A549 (cell line): ENCODE measurements around the gene SNRPB2. TPM values are rescaled to one million over a fixed set of nuclear protein-coding genes. Genes with fewer than 3 reads are reported as not detected.

Experiments used
- ATAC-seq, 2 experiments: fragments of 200-7000 bp in 1 of 2; fragments of >200 bp in 1 of 2; cut with Nextera tagmentation in 1 of 2; cut with Tn5 transposase in 1 of 2; 3 replicates each; pipeline versions ENCODE4 v1.8.0 to v1.9.1; 2018 to 2020; ENCODE audit warnings: mild to moderate bottlenecking in 1 of 2, moderate library complexity in 1 of 2
- CTCF ChIA-PET: fragments of 300-600 bp; sonication (Branson Sonifier 250); formaldehyde crosslinking; extraction: SDS; loops from one replicate; lab custom pipeline; 2021; ENCODE audit warnings: antibody characterized with exemption, inconsistent platforms; lab: Yijun Ruan, JAX
- POLR2A ChIA-PET: fragments of 350-600 bp; formaldehyde crosslinking; extraction: SDS; loops from one replicate; lab custom pipeline; 2021; ENCODE audit warnings: antibody characterized with exemption, inconsistent platforms; lab: Yijun Ruan, JAX
- DNase-seq, 2 experiments: peaks; one replicate each; pipeline versions ENCODE4 v3.0.0 to v3.0.0-alpha.2; 2011 to 2016; ENCODE audit warnings: low read depth in 1 of 2, low spot score in 1 of 2
- FAIRE-seq: peaks from 2 replicates; lab custom pipeline; 2011; peaks lifted over from hg19 to GRCh38; lab: Jason Lieb, UNC
- H3K27ac ChIP-seq, 2 experiments: fragments of >200 bp; sonication (Bioruptor Twin); formaldehyde crosslinking; 3 replicates each; pipeline ENCODE4 v1.5.1; 2016 to 2017
- H3K4me1 ChIP-seq: fragments of >200 bp; sonication (Bioruptor Twin); formaldehyde crosslinking; 3 replicates; pipeline ENCODE4 v1.6.1; 2016
- H3K4me2 ChIP-seq: fragments of >200 bp; sonication (Bioruptor Twin); formaldehyde crosslinking; 3 replicates; pipeline ENCODE4 v1.6.1; 2016
- H3K4me3 ChIP-seq: fragments of >200 bp; sonication (Bioruptor Twin); formaldehyde crosslinking; 3 replicates; pipeline ENCODE4 v1.5.1; 2016
- H3K9me3 ChIP-seq: fragments of >200 bp; sonication (Bioruptor Twin); formaldehyde crosslinking; 3 replicates; pipeline ENCODE4 v1.6.1; 2016
- BHLHE40 ChIP-seq: IDR thresholded peaks from 2 replicates; pipeline ENCODE4 v1.6.1; 2012; ENCODE audit warnings: low read depth, low read length, inconsistent platforms
- CEBPB ChIP-seq, 2 experiments: fragments of >200 bp in 1 of 2; sonication (Bioruptor Twin) in 1 of 2; formaldehyde crosslinking in 1 of 2; IDR thresholded peaks; 2 replicates each; pipeline ENCODE4 v1.6.1; 2012 to 2016
- ESRRA ChIP-seq: fragments of 150-350 bp; IDR thresholded peaks from 2 replicates; pipeline ENCODE4 v1.6.1; 2014; ENCODE audit warnings: mild to moderate bottlenecking, low read length, borderline replicate concordance
- HDAC2 ChIP-seq: fragments of 200-600 bp; sonication (generic); IDR thresholded peaks from 2 replicates; pipeline ENCODE4 v1.6.1; 2016
- KDM5A ChIP-seq: fragments of 200-600 bp; sonication (generic); IDR thresholded peaks from 2 replicates; pipeline ENCODE4 v1.6.1; 2016; ENCODE audit warnings: antibody characterized with exemption, mild to moderate bottlenecking
- MAFK ChIP-seq: fragments of 450-650 bp; IDR thresholded peaks from 2 replicates; pipeline ENCODE4 v1.6.1; 2014; ENCODE audit not compliant: partially characterized antibody
- MAZ ChIP-seq: fragments of 150-350 bp; IDR thresholded peaks from 2 replicates; pipeline ENCODE4 v1.6.1; 2014; ENCODE audit warnings: antibody characterized with exemption, low read depth, low read length, borderline replicate concordance
- MYC ChIP-seq: IDR thresholded peaks from 2 replicates; pipeline ENCODE4 v1.6.1; 2012; ENCODE audit warnings: mild to moderate bottlenecking, inconsistent platforms, low read length, improper control_type of control experiment, borderline replicate concordance
- NR3C1 ChIP-seq: fragments of >200 bp; sonication (Bioruptor Twin); formaldehyde crosslinking; IDR thresholded peaks from 3 replicates; pipeline ENCODE4 v1.6.1; 2017
- PHF8 ChIP-seq: fragments of 200-600 bp; sonication (generic); IDR thresholded peaks from 2 replicates; pipeline ENCODE4 v1.6.1; 2016; ENCODE audit warnings: low read depth, mild to moderate bottlenecking, antibody characterized with exemption, moderate library complexity, borderline replicate concordance
- RARB ChIP-seq: fragments of 250-450 bp; sonication (Bioruptor Pico); IDR thresholded peaks from 2 replicates; pipeline ENCODE4 v1.8.0; 2021; ENCODE audit warnings: mild to moderate bottlenecking, moderate library complexity
- SMC3 ChIP-seq: fragments of >200 bp; sonication (Bioruptor Twin); formaldehyde crosslinking; IDR thresholded peaks from 3 replicates; pipeline ENCODE4 v1.6.1; 2018; ENCODE audit warnings: inconsistent platforms
- ZC3H11A ChIP-seq: fragments of 450-650 bp; IDR thresholded peaks from 2 replicates; pipeline ENCODE4 v1.6.1; 2014; ENCODE audit warnings: antibody characterized with exemption, mild to moderate bottlenecking
- ZNF302 ChIP-seq: fragments of 250-450 bp; sonication (Bioruptor Pico); IDR thresholded peaks from 2 replicates; pipeline ENCODE4 v1.9.0; 2021; ENCODE audit warnings: inconsistent platforms, mild to moderate bottlenecking, moderate library complexity
- WGBS: methylation state at CpG from one replicate; pipeline ENCODE4 v1.1.6; 2017; ENCODE audit errors: missing lambda C conversion rate; 5-methylcytosine and 5-hydroxymethylcytosine counted together
- polyA plus RNA-seq, 4 experiments: library from polyadenylated mRNA; depleted of rRNA in 3 of 4; stranded (reverse); fragments of >200 nt; fragmentation: RNase III in 1 of 4; extraction: RNeasy Plus Mini Kit Qiagen cat#74134 plus additional on column Dnase treatment in 1 of 4; gene quantifications; 2 replicates in 3 of 4; 3 replicates in 1 of 4; pipeline ENCODE4 v1.2.3, GENCODE V29; 2011 to 2017
- TF ChIP-seq, protein P1 (sequence below): IDR thresholded peaks from 2 replicates; pipeline ENCODE4 v1.6.1; 2012; ENCODE audit warnings: low read depth, borderline replicate concordance
- TF ChIP-seq, protein P2 (sequence below): IDR thresholded peaks from 2 replicates; pipeline ENCODE4 v1.6.1; 2012
- TF ChIP-seq, protein P3 (sequence below): fragments of 450-650 bp; IDR thresholded peaks from 2 replicates; pipeline ENCODE4 v1.6.1; 2014; ENCODE audit warnings: antibody characterized with exemption
- TF ChIP-seq, protein P4 (sequence below): fragments of >200 bp; sonication (Bioruptor Twin); formaldehyde crosslinking; IDR thresholded peaks from 3 replicates; pipeline ENCODE4 v1.6.1; 2016
- TF ChIP-seq, protein P5 (sequence below): IDR thresholded peaks from 2 replicates; pipeline ENCODE4 v1.6.1; 2012
- TF ChIP-seq, protein P6 (sequence below): fragments of 250-450 bp; sonication (Bioruptor Pico); IDR thresholded peaks from 2 replicates; pipeline ENCODE4 v1.5.0; 2021; ENCODE audit warnings: mild to moderate bottlenecking, moderate library complexity, borderline replicate concordance

The SNRPB2 gene
- polyA plus RNA-seq, 2 of the 4 experiments (the other 2 are of a cell fraction): 166 to 216 TPM

DNA sequence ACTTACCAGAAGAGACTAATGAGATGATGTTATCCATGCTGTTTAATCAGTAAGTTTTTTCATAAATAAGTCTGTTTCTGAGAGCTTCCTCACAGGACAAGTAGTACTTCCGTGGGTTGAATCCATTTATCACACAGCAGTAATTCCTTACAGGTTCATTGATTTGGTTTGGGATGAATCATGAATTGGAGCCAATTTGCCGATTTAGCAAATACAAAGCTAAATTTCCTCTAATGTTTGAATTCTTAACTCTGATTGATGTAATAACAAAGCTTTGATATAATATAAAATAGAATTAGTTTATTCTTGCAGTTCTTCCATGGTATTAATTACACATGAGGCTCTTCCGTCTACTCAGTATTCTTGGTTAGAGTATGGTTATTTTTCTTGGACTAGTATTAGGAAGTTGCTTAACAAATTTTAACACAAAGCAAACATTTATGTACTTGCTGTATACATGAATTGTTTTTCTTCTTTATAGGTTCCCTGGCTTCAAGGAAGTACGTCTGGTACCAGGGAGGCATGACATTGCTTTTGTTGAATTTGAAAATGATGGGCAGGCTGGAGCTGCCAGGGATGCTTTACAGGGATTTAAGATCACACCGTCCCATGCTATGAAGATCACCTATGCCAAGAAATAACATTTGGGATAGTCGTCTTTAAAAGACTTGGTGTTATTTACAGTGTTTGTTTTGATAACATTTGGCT, 10.7 kb downstream of the SNRPB2 start:
- no peak overlapping the region for H3K27ac ChIP-seq
- POLR2A ChIA-PET: no interaction called here
- H3K4me2 ChIP-seq: no peak overlapping the region
- no peaks in the 10 kb centered on the region for H3K4me1 ChIP-seq
- H3K9me3 ChIP-seq: no peaks in the 10 kb centered on the region
- TF ChIP-seq, protein P1, sequence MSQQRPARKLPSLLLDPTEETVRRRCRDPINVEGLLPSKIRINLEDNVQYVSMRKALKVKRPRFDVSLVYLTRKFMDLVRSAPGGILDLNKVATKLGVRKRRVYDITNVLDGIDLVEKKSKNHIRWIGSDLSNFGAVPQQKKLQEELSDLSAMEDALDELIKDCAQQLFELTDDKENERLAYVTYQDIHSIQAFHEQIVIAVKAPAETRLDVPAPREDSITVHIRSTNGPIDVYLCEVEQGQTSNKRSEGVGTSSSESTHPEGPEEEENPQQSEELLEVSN: no peak
- peak; percentile 88 for TF ChIP-seq MAFK
- TF ChIP-seq, all 56 proteins: peak for 1
- no peak for ATAC-seq
- DNase-seq: no peak
- H3K4me3 ChIP-seq: no peak overlapping the region
- CTCF ChIA-PET: interaction anchor here (0.7 to 1.4 kb wide), 4 partner anchors 11 to 221 kb away, joined by 3 to 4 read pairs (median 4); no protein-coding TSS in a partner anchor
- WGBS: 85% methylated on average over 6 of the region's 6 CpGs
- peak; percentile 7 for FAIRE-seq

DNA sequence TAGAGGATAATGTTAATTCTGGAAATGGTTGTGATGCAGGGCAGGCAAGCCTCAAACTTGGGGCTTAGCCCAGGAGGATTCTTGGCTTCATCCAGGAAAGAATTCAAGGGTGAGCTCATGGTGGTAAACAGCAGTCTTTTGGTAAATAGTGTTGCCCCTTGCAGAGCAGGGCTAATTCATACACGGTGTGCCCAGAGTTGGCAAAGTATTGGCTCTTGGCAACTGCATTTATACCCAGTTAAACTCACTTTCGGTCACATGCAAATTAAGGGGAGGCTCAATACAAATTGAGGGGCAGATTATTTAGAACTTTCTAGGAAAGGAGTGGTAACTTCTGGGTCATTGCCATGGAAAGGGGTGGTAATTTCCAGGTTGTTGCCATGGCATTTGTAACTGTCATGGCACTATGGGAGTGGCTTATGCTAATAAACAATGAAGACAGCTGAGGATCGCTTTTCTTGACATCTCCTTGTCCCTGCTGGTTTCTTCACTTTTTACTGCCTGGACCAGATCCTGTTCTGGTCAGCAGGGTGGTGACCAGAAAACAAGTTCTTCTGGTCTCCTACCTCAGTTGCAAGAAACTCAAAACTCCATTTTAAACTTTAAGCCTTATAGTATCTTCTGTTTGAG, 14.5 kb downstream of the SNRPB2 start:
- no peak for FAIRE-seq
- ATAC-seq: no peak
- no peak for DNase-seq
- Histone ChIP-seq H3K4me3 (no peak overlapping the region), H3K4me1 (no peaks in the 10 kb centered on the region), H3K27ac (no peak overlapping the region), H3K4me2 (no peak overlapping the region), H3K9me3 (no peaks in the 10 kb centered on the region)
- CTCF ChIA-PET: no interaction called here
- POLR2A ChIA-PET: no interaction called here
- TF ChIP-seq NR3C1 (no peak), ZC3H11A (no peak), ESRRA (no peak), CEBPB (IDR thresholded peaks at IDR 0.05) (no peak), MYC (no peak), BHLHE40 (no peak), PHF8 (no peak), KDM5A (no peak), RARB (CRISPR knock-in tag) (no peak)
- TF ChIP-seq, protein P2, sequence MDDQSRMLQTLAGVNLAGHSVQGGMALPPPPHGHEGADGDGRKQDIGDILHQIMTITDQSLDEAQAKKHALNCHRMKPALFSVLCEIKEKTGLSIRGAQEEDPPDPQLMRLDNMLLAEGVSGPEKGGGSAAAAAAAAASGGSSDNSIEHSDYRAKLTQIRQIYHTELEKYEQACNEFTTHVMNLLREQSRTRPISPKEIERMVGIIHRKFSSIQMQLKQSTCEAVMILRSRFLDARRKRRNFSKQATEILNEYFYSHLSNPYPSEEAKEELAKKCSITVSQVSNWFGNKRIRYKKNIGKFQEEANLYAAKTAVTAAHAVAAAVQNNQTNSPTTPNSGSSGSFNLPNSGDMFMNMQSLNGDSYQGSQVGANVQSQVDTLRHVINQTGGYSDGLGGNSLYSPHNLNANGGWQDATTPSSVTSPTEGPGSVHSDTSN: no peak
- TF ChIP-seq, protein P3, sequence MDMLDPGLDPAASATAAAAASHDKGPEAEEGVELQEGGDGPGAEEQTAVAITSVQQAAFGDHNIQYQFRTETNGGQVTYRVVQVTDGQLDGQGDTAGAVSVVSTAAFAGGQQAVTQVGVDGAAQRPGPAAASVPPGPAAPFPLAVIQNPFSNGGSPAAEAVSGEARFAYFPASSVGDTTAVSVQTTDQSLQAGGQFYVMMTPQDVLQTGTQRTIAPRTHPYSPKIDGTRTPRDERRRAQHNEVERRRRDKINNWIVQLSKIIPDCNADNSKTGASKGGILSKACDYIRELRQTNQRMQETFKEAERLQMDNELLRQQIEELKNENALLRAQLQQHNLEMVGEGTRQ: no peak
- TF ChIP-seq, protein P4, sequence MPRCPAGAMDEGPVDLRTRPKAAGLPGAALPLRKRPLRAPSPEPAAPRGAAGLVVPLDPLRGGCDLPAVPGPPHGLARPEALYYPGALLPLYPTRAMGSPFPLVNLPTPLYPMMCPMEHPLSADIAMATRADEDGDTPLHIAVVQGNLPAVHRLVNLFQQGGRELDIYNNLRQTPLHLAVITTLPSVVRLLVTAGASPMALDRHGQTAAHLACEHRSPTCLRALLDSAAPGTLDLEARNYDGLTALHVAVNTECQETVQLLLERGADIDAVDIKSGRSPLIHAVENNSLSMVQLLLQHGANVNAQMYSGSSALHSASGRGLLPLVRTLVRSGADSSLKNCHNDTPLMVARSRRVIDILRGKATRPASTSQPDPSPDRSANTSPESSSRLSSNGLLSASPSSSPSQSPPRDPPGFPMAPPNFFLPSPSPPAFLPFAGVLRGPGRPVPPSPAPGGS: no peak
- TF ChIP-seq, protein P5, sequence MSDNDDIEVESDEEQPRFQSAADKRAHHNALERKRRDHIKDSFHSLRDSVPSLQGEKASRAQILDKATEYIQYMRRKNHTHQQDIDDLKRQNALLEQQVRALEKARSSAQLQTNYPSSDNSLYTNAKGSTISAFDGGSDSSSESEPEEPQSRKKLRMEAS: no peak
- 42% methylated on average over 3 of the region's 3 CpGs for WGBS

DNA sequence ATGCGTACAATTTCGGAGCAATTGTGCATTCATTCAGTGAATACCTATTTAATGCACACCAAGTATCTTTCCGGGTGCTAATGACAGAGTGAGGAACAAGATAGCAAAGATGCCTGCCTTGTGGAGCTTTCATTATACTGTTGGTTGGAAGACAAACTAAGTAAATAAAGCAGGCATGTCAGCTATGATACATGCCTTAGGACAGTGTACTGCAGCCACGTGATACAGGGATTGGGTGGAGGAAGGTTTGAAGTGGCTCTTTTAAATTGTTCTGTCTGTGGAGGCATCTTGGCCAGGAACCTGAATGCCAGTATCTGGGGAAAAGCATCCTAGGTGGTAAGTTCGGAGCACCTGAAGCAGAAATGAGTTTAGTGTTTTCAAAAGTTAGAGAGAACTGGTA, 15.4 kb downstream of the SNRPB2 start:
- ATAC-seq: peak in 1 of 2 experiments; percentile 28; a peak in 1 of 6 replicates
- no peak overlapping the region for H3K4me3 ChIP-seq
- no peak for TF ChIP-seq ZNF302 (CRISPR knock-in tag)
- no peak for TF ChIP-seq HDAC2
- TF ChIP-seq, protein P6, sequence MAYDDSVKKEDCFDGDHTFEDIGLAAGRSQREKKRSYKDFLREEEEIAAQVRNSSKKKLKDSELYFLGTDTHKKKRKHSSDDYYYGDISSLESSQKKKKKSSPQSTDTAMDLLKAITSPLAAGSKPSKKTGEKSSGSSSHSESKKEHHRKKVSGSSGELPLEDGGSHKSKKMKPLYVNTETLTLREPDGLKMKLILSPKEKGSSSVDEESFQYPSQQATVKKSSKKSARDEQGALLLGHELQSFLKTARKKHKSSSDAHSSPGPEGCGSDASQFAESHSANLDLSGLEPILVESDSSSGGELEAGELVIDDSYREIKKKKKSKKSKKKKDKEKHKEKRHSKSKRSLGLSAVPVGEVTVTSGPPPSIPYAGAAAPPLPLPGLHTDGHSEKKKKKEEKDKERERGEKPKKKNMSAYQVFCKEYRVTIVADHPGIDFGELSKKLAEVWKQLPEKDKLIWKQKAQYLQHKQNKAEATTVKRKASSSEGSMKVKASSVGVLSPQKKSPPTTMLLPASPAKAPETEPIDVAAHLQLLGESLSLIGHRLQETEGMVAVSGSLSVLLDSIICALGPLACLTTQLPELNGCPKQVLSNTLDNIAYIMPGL (CRISPR knock-in tag): no peak
- TF ChIP-seq MAFK: no peak
- no peak for TF ChIP-seq PHF8
- TF ChIP-seq SMC3: no peak
- no peak for TF ChIP-seq KDM5A
- no peak for TF ChIP-seq MAZ
- no peak for TF ChIP-seq ZC3H11A
- POLR2A ChIA-PET: no interaction called here
- H3K27ac ChIP-seq: no peak overlapping the region
- CTCF ChIA-PET: interaction anchor here (0.6 to 3.3 kb wide), 2 partner anchors 16 to 79 kb away, joined by 3 to 20 read pairs; no protein-coding TSS in a partner anchor
- FAIRE-seq: no peak
- 56% methylated on average over 5 of the region's 5 CpGs for WGBS
- H3K4me2 ChIP-seq: no peak overlapping the region
- no peak for DNase-seq
- no peaks in the 10 kb centered on the region for H3K9me3 ChIP-seq
- H3K4me1 ChIP-seq: no peaks in the 10 kb centered on the region
